ENCODE measurements around the gene TCERG1L. TPM values are rescaled to one million over a fixed set of nuclear protein-coding genes. Genes with fewer than 3 reads are reported as not detected.
"Not testable (repeated sequence)": the region's sequence is repeated elsewhere in the genome, so short reads cannot be mapped to it uniquely, and the experiment has no call there.

Gene TCERG1L
- total RNA-seq, 1 donor from 2014 or later: 3.5 TPM

DNA sequence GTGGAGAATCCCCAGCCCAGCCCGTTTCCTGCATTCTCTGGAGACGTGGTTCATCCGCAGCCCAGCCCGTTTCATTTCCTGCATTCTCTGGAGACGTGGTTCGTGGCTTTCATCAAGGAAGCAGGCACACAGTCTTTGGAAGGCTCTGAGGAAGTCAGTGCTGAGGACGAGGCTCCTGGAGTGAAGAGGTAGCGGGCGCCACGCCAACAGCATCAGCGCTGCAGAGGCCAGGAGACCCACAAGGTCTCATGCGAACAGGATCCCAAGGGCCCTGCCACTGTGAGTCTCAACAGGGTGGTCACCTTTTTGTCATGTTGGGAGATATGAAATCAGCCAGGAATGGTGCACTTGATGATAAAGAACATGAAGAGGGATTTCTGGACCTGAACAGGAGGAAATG is 12.4 kb upstream of the TCERG1L start:
- TF ChIP-seq EZH2 (IDR thresholded peaks at IDR 0.05; ENCODE audit: insufficient read depth, low read length) (no peak), CTCF (IDR thresholded peaks at IDR 0.05; ENCODE audit: insufficient read depth, low read depth, low read length) (no peak)
- Histone ChIP-seq H4K20me1 (ENCODE audit: insufficient read depth, low read length) (no peaks in the 10 kb centered on the region), H3K27me3 (ENCODE audit: insufficient read depth, low read length) (no peaks in the 10 kb centered on the region), H3K9me3 (ENCODE audit: insufficient read depth, low read depth, low read length) (no peaks in the 10 kb centered on the region), H3K79me2 (ENCODE audit: insufficient read depth, low read length) (no peaks in the 10 kb centered on the region), H3K27ac (ENCODE audit: low read depth, low read length) (no peak overlapping the region), H2AFZ (ENCODE audit: low read depth, low read length) (no peak overlapping the region), H3K36me3 (ENCODE audit: insufficient read depth, low read length) (no peaks in the 10 kb centered on the region), H3K4me1 (ENCODE audit: insufficient read depth, low read length) (no peaks in the 10 kb centered on the region), H3K4me3 (ENCODE audit: insufficient read depth, low read depth, low read length) (no peak overlapping the region), H3K4me2 (ENCODE audit: low read length) (no peak overlapping the region), H3K9ac (ENCODE audit: low read length) (no peak overlapping the region)
- FAIRE-seq (no peak), DNase-seq (ENCODE audit: low read depth) (no peak)
- Mint-ChIP-seq H3K27ac (ENCODE audit: unreplicated experiment) (no peak overlapping the region), H3K36me3 (ENCODE audit: low read depth, unreplicated experiment) (no peaks in the 10 kb centered on the region), H3K9me3 (ENCODE audit: unreplicated experiment) (no peaks in the 10 kb centered on the region), H3K27me3 (ENCODE audit: low read depth, unreplicated experiment) (peaks cover 10% of the 10 kb centered on the region), H3K4me1 (ENCODE audit: low read depth, unreplicated experiment) (no peaks in the 10 kb centered on the region), H3K4me3 (ENCODE audit: unreplicated experiment) (no peak overlapping the region)

DNA sequence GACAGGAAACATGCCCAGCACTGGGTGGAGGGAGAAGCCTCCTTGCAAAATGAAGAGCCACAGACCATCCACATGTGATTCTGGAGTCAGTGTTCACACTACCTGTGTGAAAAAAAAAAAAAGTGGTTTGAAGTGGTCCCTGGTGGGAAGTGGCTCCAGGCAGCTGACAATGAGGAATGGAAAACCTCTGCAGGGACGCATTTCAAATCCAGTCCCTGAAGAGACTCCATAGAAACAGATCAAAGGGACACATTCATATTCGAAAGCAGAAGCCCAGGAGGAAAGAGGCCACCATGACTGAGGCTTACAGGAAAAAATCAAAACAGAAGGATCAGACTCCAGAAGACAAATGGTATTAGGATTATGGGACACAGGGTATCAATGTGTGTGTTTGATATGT is 11.5 kb upstream of the TCERG1L start:
- Mint-ChIP-seq H3K9me3 (ENCODE audit: unreplicated experiment) (no peaks in the 10 kb centered on the region), H3K4me3 (ENCODE audit: unreplicated experiment) (no peak overlapping the region), H3K27me3 (ENCODE audit: low read depth, unreplicated experiment) (peaks cover 18% of the 10 kb centered on the region), H3K36me3 (ENCODE audit: low read depth, unreplicated experiment) (no peaks in the 10 kb centered on the region), H3K4me1 (ENCODE audit: low read depth, unreplicated experiment) (no peaks in the 10 kb centered on the region), H3K27ac (ENCODE audit: unreplicated experiment) (no peak overlapping the region)
- Histone ChIP-seq H3K4me2 (ENCODE audit: low read length) (no peak overlapping the region), H4K20me1 (ENCODE audit: insufficient read depth, low read length) (no peaks in the 10 kb centered on the region), H3K4me1 (ENCODE audit: insufficient read depth, low read length) (no peaks in the 10 kb centered on the region), H3K79me2 (ENCODE audit: insufficient read depth, low read length) (no peaks in the 10 kb centered on the region), H3K27ac (ENCODE audit: low read depth, low read length) (no peak overlapping the region), H3K9ac (ENCODE audit: low read length) (no peak overlapping the region), H3K4me3 (ENCODE audit: insufficient read depth, low read depth, low read length) (no peak overlapping the region), H3K9me3 (ENCODE audit: insufficient read depth, low read depth, low read length) (no peaks in the 10 kb centered on the region), H3K27me3 (ENCODE audit: insufficient read depth, low read length) (no peaks in the 10 kb centered on the region), H3K36me3 (ENCODE audit: insufficient read depth, low read length) (no peaks in the 10 kb centered on the region), H2AFZ (ENCODE audit: low read depth, low read length) (no peak overlapping the region)
- FAIRE-seq: no peak
- no peak for DNase-seq (ENCODE audit: low read depth)
- no peak for TF ChIP-seq CTCF (IDR thresholded peaks at IDR 0.05; ENCODE audit: insufficient read depth, low read depth, low read length)
- no peak for TF ChIP-seq EZH2 (IDR thresholded peaks at IDR 0.05; ENCODE audit: insufficient read depth, low read length)

DNA sequence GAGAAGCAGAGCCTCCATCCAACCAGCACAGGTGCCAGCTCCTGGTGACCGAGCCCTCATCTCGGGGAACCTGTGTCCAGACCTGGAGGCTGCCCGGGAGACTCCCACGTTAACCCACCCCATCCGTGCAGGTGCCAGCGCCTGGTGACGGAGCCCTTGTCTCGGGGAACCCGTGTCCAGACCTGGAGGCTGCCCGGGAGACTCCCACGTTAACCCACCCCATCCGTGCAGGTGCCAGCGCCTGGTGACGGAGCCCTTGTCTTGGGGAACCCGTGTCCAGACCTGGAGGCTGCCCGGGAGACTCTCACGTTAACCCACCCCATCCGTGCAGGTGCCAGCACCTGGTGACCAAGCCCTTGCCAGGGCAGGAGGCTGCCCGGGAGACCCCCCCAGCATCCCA is 11.1 kb upstream of the TCERG1L start:
- H3K27me3 Mint-ChIP-seq (ENCODE audit: low read depth, unreplicated experiment): peaks cover 20% of the 10 kb centered on the region

More for the DNA sequence above, 11.1 kb upstream of the TCERG1L start:
- not testable (repeated sequence) for H3K4me3 Mint-ChIP-seq (ENCODE audit: unreplicated experiment); H3K4me1 ChIP-seq (ENCODE audit: insufficient read depth, low read length); H3K4me3 ChIP-seq (ENCODE audit: insufficient read depth, low read depth, low read length); H3K36me3 Mint-ChIP-seq (ENCODE audit: low read depth, unreplicated experiment); H3K79me2 ChIP-seq (ENCODE audit: insufficient read depth, low read length); DNase-seq (ENCODE audit: low read depth); H3K27ac Mint-ChIP-seq (ENCODE audit: unreplicated experiment); H3K9me3 ChIP-seq (ENCODE audit: insufficient read depth, low read depth, low read length); H4K20me1 ChIP-seq (ENCODE audit: insufficient read depth, low read length); FAIRE-seq; H3K4me1 Mint-ChIP-seq (ENCODE audit: low read depth, unreplicated experiment); H3K9me3 Mint-ChIP-seq (ENCODE audit: unreplicated experiment); H3K36me3 ChIP-seq (ENCODE audit: insufficient read depth, low read length); H3K27ac ChIP-seq (ENCODE audit: low read depth, low read length); H3K4me2 ChIP-seq (ENCODE audit: low read length); H2AFZ ChIP-seq (ENCODE audit: low read depth, low read length); H3K27me3 ChIP-seq (ENCODE audit: insufficient read depth, low read length); H3K9ac ChIP-seq (ENCODE audit: low read length)
